SU-DHL-6 (cell line): ENCODE data around the gene TSPAN6.

Experiments used
- EZH2phosphoT487 ChIP-seq: fragments of 200-600 bp; sonication (generic), shearing (Covaris generic); conservative IDR thresholded peaks from 2 replicates; pipeline ENCODE4 v1.6.1; 2018; ENCODE audit warnings: mild to moderate bottlenecking, antibody characterized with exemption, low read length, moderate library complexity, mixed read lengths
- TF ChIP-seq, protein P1 (sequence below): fragments of 200-600 bp; sonication (generic); IDR thresholded peaks from one replicate; pipeline ENCODE4 v1.5.1; 2017; ENCODE audit warnings: antibody characterized with exemption, mild to moderate bottlenecking, low read length, moderate library complexity; ENCODE audit not compliant: insufficient read depth, poor library complexity, severe bottlenecking

DNA sequence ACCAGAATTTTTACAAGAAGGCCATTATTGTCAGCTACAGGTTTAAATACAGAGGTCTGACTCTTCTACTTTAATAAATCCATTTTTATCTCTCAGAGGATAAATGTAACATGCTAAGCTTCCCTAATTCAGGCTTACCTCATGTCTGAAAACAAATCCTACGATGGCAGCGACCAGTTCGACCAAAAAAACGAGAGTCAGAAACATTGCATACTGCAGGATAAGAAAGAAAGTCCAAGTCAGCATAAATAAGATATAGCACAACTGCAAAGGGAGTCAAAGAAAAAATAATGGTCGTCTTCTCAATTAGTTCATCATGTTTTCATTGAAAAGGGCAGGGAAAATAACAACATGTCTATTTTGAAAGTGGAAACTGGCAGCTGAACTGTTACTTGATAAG lies 1.6 kb downstream of the TSPAN6 start:
- TF ChIP-seq, protein P1, sequence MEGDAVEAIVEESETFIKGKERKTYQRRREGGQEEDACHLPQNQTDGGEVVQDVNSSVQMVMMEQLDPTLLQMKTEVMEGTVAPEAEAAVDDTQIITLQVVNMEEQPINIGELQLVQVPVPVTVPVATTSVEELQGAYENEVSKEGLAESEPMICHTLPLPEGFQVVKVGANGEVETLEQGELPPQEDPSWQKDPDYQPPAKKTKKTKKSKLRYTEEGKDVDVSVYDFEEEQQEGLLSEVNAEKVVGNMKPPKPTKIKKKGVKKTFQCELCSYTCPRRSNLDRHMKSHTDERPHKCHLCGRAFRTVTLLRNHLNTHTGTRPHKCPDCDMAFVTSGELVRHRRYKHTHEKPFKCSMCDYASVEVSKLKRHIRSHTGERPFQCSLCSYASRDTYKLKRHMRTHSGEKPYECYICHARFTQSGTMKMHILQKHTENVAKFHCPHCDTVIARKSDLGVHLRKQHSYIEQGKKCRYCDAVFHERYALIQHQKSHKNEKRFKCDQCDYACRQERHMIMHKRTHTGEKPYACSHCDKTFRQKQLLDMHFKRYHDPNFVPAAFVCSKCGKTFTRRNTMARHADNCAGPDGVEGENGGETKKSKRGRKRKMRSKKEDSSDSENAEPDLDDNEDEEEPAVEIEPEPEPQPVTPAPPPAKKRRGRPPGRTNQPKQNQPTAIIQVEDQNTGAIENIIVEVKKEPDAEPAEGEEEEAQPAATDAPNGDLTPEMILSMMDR, result no peak
- TF ChIP-seq EZH2phosphoT487, result no peak
